K562 treated with DMSO at 1 percent for 24 hours (cell line): ENCODE data around the gene GPN3. TPM values are rescaled to one million over a fixed set of nuclear protein-coding genes. Genes with fewer than 3 reads are reported as not detected.

Experiments
- total RNA-seq: library from RNA; unstranded; fragments of 300-600 nt; gene quantifications from 2 replicates; pipeline ENCODE4 v1.2.3, GENCODE V29; 2022; ENCODE audit warnings: low read depth; ENCODE audit not compliant: insufficient read depth

The GPN3 gene
- total RNA-seq, result 32.1 and 34.6 TPM in 2 replicates

DNA sequence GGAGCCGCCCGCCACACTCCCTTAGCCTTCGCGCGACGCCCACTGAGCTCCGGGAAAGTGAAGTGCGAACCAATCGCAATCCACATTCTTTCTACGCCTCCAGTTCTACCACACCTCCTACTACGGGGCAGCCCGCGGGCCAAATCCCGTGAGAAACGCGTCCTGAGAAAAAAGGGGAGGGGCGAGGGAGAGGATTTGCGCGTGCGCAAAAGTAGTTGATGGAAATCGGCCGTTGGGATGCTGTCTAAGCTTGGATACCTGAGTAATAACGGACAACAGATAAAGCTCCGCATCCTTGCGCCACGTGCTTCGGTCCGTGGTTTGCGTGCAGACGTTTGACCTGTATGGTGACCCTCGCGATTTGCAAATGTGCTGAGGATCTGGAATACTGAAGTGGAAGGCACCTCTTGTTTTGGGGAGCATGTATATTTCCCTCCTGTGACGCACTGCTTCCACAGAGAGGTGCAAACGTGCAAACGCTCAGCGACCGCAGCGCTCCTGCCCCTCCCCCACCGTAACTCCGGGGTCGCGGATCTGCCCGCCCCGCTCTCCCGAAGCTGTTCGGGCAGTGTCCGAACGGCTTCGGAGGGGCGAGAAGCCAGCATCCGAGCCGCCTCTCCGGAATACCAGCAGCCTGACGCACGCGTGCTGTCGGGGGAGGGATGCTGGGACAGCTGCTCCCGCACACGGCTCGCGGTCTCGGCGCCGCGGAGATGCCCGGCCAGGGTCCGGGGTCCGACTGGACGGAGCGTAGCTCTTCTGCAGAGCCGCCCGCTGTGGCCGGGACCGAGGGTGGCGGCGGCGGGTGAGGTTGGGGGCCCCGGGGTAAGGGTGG lies at the start of gene GPN3, which contains the start of gene FAM216A:
TSS of gene GPN3 (minus strand) at position 44 of the 835 bp plus-strand sequence. CDS start 54 bp downstream, outside the sequence.
TSS of gene FAM216A (plus strand) at position 632 of the 835 bp plus-strand sequence. CDS start at position 663, 31 bp downstream.

DNA sequence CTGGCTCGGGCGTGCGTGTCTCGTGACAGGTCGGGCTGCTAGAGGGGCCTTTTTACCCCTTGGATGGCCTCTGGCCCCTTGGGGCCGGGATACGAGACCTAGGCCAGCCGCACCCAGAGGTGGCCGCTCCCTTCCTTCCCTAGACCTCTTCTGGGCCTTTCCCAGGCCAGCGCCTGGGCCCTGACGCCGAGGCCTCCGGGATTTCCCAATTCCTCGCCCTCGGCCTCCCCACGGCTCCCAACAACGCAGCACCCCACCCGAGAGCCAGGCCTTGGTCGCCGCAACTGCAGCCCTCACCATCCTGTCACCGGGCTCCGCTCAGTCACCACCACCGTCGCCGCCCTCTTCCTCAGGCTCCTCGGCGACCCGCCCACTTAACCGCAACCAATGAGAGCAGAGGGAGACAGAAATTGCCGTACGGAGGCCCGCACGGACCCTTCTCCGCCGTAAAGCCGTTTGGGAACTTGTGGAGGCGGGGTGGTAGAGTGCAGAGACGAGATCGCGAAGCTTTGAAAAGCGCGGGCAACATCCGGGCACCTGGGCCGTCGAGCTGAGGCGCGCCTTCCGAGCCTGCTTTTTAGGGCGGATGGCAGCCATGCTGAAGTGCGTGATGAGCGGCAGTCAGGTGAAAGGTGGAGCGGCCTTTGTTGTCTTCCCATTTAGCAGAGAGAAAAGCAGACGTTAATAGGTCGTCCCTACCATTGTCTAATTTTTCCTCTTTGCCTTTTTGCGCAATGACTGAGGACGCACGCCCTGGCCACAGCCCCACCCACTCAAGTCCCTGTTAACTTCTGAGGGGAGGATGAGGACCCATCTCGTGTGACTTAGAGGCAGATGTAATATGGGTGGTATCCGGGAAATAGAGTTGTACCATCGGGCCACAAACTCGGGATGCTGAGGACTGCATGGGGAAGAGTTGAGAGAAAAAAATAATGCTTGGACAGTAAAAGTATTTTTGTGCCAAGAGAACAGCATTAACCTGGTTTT lies 34.0 kb upstream of the GPN3 start, which contains the start of the genes RAD9B and VPS29:
TSS of gene RAD9B (plus strand) at position 580 of the 987 bp plus-strand sequence. CDS start at position 587, 7 bp downstream.
TSS of gene VPS29 (minus strand) at position 360 of the 987 bp plus-strand sequence. CDS start at position 300, 60 bp downstream.

DNA sequence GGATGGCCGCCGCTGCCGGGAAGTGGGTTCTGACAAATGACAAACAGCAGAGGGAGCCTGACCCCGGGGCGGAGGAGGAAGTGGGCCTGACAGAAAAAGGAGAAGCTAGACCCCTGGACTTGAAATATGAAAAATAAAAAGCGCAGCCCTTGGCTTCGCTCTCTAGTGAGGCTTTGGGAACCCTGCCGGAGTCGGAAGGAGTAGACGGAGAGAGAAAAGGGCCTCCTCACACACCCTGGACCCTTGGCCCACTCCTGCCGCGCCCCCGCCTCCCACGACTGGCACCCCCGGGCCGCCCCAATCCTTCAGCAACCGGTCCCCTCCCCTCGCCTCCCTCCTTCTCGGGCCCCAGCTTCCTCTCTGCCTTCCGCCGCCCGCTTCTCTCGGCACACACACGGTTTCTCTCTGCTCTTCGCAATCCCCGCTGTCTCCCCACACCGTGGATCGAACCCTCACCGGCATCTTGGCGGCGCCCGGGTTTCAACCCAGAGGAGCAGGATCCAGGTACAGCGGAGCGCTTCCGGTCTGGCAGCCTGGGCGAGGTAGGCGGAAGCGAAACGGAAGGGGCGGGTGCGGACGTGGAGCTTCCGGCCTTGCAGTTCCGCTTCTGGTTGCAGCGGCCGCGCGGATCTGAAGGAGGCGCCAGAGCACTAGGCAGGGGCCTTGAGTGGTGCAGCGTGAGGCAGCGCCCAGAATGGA lies 18.1 kb downstream of the GPN3 start, which contains the start of gene ARPC3:
TSS of gene ARPC3 (minus strand) at position 539 of the 699 bp plus-strand sequence. CDS start at position 462, 77 bp downstream.

DNA sequence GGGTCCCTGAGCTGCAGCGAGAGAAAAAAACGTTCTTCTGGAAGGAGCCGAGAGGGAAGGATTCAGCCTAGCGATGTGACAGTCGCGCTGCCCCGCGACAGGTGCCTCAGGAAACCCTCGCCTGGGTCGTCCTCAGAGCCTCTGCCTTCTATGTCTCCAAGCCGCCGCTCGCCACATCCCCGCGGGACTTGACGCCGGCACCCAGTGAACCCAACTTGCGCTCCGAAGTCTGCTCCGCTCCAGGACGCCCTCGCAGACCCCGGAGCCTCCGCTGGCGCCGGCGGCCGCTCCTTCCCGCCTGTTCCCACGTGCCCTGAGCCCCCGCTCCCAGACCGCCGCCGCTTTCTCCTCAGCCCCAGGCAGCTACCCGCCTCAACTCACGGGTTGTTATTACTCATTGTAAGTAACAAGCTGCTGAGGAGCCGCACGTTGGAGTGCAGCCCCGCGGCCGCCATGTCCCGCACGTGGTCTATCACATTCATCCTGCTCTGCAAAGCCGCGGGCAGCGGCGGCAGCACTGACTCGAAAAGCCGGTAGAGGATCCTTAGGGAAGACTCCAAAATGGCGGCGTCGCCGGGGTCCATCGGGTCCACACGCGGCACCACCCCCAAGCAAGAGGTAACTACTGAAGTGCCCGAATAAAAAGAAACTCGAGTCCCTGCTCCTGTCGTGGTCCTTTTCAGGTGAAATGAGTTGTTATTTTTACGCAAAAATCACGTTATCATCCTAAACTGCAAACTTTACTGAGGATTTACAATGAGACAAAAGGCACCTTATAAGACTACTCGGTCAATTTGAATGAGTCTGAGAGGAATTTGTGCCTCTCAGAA lies 64.7 kb downstream of the GPN3 start, which contains the start of gene ANAPC7:
TSS of gene ANAPC7 (minus strand) at position 563 of the 830 bp plus-strand sequence. CDS start at position 482, 81 bp downstream.

Other genes with a start within 250 kb of the GPN3 start
- 134 and 145 TPM in 2 replicates for gene ATP2A2, start 187.0 kb downstream of the GPN3 start, total RNA-seq
- gene ANAPC7, start 64.5 kb downstream of the GPN3 start, total RNA-seq, result 63.5 and 65.2 TPM in 2 replicates
- gene ARPC3, start 17.9 kb downstream of the GPN3 start, total RNA-seq, result 193 and 212 TPM in 2 replicates
- 11.5 TPM in 2 replicates for gene FAM216A, start 588 bp upstream of the GPN3 start, total RNA-seq
- 136 and 150 TPM in 2 replicates for gene VPS29, start 33.9 kb upstream of the GPN3 start, total RNA-seq
- 0.32 and 0.43 TPM in 2 replicates for gene RAD9B, start 34.1 kb upstream of the GPN3 start, total RNA-seq
- gene PPTC7, start 115.1 kb upstream of the GPN3 start, total RNA-seq, result 11.1 and 13.6 TPM in 2 replicates
- gene TCTN1, start 145.9 kb upstream of the GPN3 start, total RNA-seq, result 8.9 and 13.7 TPM in 2 replicates
- 6.0 and 10.9 TPM in 2 replicates for gene HVCN1, start 220.9 kb upstream of the GPN3 start, total RNA-seq